HG03097 (cell line): ENCODE results near the gene CAMK2A.
"Not testable (repeated sequence)": the region's sequence is repeated elsewhere in the genome, so short reads cannot be mapped to it uniquely, and the experiment has no call there.

Source experiments
- ATAC-seq: cut with Tn5 transposase; IDR thresholded peaks from one replicate; pipeline ENCODE4 v1.9.1; 2021; ENCODE audit not compliant: unreplicated experiment, low FRiP score

CAMK2A gene

DNA sequence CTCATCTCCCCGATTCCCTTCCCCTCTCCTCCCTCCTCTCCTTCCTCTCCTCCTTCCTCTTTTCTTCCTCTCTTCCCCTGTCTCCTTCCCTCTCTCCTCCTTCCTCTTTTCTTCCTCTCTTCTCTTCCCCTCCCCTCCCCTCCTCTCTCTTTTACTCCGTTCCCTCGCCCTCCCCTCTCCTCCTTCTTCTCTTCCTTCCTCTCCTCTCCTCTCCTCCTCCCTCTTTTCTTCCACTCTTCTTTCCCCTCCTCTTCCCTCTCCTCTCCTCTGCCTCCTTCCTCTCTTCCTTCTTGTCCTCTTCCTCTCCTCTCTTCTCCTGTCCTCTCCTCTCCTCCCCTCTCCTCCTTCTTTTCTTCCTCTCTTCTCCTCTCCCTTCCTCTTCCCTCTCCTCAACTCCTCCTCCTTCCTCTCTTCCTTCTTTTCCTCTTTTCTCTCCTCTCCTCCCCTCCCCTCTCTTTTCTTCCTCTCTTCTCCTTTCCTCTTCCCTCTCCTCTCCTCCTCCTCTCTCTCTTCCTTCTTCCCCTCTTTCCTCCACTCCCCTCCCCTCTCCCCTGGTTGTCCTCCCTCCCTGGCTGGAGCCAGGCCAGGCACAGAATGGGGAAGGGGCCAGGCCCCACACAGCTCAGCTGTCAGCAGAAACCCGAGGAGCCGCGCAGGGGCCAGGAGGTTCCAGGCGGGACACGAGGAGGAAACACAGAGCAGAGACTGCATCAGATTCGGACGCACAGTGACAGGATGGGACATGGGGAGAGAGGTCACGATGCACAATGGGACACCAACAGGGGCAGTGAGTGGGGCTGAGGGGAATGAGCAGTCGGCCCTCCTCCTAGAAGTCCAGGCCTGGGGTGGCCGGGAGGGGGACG is 48.0 kb downstream of the CAMK2A start:
- no peak for ATAC-seq

DNA sequence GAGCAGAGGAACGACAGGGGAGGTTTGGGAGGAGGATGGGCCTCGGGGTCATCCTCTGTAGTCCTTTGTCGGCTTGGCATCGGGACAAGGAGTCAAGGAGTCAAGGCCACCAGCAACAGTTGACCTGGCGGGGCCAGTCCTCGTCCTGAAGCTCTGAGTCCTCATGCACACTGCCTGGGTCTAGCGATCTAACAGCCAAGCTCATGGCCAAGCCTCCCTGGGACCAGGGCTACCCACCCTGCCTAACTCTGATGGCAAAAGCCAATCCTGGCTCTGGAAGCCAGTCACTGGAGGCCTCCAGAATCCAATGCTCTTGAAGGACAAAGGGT is 49.8 kb downstream of the CAMK2A start:
- ATAC-seq: no peak

DNA sequence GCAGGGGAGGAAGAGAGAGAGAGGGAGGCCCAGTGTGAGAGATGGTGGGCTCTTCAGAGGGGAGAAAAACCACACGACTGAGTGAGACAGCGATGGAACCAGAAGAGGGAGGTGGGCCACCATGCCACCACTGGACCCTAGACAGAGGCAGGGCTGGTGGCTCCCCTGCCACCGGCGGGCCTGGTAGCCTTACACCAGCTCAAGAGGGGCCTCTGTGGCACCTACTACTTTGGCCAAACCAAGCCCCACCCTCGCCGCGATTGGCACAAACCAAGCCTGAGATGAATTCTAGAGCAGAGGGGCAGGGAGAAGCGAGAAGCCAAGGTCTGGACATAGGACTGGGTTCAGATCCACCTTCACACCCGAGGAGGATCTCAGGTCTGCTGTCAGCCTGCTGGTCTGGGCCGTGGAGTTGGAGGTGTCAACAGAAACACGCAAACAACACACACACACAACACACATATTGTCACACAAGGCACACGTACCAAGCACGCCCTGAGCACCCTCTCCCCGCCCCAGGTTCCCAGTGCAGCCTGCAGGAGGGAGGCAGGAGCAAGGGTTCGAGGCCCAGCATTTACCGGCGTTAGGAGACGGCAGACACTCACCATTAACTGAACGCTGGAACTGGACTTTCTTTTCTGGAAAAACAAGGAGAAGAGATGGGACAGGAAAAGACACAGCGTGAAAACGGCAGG is 50.3 kb downstream of the CAMK2A start:
- ATAC-seq: no peak

DNA sequence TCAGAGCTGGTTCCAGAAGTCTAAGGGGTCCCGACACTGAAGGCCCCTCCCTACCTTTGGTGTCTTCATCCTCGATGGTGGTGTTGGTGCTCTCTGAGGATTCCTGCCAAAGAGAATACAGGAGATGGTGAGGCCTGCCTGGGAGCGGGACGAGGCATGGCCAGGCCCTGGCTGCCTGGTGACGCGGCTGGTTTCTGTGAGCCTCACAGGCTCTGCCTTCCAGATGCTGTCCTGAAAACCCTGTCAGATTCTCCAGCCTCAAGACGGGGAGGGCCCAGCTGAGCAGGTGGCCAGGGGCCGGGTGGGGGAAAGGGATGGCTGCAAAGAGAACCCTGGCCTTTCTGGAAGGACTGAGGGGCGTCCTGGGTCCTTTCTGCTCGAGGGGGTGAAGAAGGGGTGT is 50.9 kb downstream of the CAMK2A start:
- ATAC-seq: no peak

DNA sequence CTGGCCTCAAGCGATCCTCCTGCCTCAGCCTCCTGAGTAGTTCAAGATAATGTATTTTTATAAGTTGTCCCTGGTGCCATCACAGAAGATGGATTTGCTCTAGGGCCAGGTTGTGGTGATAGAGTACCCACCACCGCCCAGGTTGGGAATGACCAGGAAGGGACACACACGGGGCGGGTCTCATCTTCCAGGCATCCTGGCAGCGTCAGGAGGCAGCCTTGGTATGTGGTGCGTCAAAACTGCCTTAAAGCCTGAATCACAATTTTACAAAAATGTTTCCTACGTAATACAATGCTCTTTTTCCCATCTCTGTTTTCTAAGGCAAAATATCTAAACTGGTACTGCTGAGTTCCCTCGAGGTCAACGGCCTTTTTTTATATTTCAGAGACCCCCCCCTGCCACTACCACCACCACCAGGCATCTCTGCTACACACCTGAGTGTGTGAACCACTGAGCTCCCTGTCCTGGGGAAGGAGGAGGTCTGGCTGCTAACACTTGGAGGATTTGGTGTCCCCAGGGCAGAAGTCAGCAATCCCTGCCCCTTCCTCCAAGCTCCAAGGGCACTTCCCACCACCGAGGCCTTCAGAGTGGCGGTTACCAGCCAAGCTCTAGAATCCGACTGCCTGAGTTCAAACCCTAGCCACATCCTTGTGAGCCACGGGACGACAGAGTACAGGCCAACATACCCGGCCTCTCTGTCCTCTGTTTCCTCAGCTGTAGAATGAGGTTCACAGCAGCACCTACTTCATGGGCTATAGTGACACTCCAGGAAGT is 52.4 kb downstream of the CAMK2A start:
- no peak for ATAC-seq

DNA sequence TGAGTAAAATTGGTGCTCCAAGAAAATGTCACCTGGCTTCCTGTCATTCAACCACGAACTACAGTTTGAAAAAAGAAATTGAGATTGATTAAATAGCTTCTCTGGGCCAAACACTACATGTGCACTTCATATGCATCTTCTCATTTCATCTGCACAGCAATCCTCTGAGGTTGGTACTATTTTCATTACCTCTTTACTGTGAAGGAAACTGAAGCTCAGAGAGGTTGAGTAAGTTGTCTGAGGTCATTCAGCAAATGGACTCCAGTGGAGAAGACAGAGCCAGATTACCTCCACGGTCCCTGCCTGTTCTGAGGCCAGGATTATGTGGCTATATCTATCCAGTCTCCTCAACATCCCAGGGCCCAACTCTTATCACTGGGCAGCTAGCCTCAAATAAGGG is 53.3 kb downstream of the CAMK2A start:
- no peak for ATAC-seq

DNA sequence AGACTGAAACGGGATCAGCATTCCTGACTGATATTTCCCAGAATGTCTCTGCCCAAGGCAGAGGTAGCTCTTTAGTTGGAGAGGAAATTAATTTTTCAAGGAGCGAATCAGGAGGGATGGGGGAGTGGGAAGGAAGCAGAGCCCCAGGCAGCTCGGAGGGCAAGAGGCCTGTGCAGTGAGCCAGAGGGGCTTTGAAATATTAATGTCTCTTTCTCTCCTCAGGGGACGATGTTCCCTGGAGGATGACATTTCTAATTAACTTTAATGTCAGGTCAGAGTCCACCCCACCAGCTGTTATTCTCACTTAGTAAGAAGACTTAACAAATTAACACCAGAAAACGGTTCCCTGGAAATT is 54.1 kb downstream of the CAMK2A start:
- ATAC-seq: no peak

DNA sequence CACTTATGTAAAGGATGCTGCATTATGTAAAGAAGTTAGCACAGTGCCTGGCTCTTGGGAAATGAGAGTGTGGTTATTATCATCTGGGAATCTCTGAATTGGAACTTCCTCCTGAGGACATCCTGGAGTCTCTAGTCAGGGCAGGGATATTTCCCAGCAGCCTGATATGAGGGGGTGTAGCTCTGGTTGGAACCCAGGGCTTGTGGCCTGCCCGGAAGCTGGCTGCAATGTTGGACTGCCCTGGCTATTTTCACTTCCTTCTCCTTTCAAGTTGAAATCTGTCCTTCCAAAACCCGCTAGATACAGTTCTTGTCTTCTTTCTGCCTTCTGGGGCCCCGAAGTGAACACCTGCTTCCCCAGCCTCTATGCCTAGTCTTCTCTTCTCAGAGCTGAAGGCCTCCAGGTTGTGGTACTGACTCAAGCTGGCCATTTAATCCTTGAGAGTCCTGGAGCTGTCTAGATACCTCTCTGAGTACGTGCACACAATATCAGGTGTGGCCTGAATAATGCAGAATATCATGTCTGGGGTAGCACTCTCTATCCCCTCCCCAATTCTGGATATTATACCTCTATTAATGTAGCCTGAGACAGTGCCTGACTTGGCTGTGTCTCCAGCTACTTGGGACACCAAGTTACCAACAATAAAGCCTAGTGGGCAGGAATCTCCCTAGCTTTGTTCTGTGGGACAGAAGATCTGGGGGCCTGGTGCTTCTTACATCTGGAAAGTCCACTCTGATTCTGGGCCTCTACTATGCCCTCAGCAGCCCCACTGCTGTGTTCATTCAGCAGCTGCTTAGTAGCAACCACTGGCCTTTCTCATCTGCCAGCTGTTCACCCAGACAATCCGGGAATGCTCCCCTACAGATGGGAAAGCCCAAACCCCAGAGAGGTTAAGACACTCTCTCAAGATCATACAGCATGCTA is 54.7 kb downstream of the CAMK2A start:
- ATAC-seq: no peak

DNA sequence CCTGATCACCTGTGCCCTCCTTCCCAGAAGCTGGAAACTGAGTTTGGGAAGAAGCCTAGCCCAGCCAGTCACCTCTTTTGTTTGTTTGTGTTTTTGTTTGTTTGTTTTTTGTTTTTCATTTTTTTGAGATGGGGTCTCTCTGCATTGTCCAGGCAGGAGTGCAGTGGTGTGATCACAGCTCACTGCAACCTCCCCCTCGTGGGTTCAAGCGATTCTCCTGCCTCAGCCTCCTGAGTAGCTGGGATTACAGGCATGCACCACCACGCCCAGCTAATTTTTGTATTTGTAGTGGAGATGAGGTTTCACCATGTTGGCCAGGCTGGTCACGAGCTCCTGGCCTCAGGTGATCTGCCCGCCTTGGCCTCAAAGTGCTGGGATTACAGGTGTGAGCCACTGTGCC is 55.9 kb downstream of the CAMK2A start:
- ATAC-seq: not testable (repeated sequence)

DNA sequence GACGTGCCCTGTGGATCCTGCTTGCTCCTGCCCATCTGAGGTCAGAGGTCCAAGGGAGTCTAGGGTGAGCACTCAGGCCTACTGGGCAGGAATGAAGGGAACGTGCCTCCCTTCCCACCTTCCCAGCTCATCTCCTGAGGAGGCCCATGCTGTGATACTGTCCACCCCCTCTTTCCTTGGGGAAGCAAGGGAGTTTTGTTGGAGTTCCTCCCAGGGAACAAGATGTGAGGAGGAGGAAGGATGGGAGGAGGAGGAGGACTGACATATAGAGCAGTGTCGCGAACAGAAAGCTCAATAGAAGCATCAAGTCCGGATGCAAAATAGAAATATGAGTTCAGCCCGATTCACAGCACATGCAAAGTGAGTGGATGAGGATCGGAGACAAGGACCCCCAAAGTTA is 58.7 kb downstream of the CAMK2A start:
- no peak for ATAC-seq

DNA sequence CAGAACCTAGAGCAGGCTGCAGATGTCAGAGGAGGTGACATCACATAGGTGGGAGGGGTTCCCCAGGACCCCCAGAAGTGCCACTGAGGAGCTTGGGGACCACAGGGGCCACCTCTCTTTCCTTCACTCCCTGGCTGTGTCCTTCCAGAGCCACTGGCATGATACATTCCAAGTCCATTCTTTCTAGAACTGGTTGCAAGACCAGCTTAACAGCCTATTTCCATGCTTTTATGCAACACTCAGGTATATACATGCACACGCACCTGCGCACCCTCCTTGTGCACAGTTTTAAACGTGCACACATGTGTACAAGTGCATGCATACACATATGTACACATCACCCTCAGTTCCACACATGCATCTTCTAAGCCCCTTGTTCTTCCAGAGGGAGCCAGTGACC is 60.0 kb downstream of the CAMK2A start:
- ATAC-seq: no peak

DNA sequence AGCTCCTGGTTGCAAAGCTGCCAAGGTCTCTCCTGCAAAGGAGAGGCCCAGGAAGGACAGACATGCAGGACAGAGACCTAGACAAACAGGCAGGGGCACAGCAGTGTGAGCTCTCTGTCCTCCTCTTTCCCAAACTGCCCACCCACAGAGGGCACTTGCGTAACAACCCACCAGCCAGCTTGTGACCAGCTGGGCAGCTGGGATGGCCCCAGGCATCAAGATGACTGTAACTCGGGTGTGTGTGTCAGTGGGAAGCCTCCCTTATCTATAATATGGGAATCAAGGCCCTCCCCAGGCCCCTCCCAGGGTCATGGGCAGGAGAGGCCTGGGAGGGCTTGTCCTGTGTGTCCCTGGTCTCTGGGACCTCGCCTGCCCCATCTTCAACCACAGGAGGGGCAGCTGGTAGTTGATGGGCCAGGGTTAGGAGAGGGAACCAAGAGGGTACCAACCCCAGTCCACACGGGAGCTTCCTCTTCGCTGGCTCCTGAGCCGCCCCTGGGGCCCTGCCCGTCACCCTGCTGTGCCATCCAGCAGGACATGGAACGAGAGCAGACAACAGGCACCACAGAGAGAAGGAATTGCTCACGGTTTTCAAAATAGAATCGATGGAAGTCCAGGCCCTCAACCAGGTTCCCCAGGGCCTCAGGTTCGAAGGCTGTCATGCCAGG is 61.8 kb downstream of the CAMK2A start:
- no peak for ATAC-seq

DNA sequence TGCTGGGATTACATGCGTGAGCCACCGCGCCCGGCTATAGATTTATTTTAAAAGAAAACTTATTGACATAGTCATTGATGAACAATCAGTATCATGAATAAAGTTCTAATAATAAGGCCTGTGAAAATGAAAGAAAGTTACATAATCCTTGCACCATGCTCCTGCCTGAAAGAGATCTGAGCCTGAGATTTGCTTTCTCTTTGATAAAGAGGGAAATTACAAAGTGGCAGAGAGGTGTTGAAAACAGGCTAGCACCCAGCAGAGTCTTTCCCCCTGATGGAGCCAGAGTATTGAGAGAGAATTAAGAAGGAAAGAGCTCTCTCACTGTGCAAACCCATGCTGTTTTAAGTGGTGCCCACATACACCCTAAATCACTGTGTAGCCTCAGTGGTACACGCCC is 62.5 kb downstream of the CAMK2A start:
- no peak for ATAC-seq

DNA sequence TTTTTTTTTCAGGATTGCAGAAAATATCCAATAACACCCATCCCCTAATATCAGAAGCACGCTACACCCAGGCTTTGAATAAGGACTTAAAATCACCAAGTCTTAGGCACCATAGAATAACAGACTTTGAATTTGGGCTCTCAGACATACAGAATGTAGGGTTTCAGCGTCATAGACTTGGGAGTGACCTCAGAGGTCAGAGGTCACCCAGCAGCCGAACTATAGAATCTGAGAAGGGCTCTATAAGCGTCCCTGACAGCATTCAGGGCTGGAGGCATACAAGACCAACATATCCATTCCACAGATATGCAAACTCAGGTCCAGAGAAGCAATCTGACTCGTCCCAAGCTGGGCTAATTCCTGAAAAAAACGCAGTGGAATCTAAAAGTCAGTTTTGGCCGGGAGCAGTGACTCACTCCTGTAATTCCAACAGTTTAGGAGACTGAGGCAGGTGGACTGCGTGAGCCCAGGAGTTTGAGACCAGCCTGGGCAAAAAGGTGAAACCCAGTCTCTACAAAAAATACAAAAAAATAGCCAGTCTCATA is 65.0 kb downstream of the CAMK2A start:
- ATAC-seq: no peak

DNA sequence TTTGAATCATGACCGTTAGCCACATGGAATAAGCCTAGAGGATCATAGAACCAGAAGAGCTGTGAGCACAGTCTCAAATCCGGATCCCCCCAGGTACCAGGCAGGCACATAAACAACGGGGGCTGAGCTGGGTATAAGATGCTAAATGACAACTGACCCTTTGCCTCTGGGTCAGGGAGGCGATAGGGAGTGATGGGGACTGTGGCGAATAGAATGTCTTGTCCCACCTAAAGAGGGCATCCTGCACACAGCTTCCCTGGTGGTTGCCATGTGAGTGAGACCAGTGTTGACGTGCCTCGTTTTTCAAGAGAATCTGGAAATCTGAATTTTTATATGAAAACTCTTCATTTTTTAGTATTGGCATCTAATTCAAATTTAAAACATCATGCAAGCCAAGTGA is 66.1 kb downstream of the CAMK2A start:
- ATAC-seq: no peak

DNA sequence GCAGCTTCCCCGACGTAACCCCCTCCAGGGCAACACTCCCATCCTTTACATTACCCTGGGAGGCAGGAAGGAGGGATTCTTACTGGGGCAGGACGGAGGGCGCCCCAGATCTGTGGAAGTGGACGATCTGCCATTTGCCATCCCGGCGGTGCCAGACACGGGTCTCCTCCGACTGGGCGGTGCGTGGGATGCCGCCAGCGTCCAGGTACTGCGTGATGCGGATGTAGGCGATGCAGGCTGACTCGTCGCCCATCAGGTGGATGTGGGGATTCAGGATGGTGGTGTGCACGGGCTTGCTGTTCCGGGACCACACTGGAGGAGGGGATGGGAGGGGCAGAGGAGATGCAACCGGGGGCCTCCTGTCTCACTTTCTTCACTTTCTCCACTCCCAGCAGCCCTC is 66.7 kb downstream of the CAMK2A start:
- ATAC-seq: no peak

DNA sequence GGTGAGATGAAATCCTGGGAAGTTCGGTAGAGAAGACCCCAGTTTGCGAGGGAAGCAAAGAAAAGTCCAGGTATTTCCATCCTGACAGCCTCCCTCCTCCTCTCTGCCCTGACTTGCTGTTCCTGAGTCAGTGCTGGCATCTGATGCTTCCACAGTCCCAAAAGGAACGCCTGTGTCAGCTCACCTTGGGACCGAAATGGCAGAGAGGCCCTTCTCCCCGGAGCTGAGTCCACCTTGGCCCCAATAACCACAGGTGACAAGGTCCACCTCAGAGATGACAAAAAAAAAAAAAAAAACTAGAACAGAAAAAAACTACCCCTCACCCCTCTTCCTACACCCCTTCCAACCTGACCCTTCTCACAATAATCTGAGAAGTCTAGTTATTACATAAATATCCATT is 68.1 kb downstream of the CAMK2A start:
- ATAC-seq: no peak

DNA sequence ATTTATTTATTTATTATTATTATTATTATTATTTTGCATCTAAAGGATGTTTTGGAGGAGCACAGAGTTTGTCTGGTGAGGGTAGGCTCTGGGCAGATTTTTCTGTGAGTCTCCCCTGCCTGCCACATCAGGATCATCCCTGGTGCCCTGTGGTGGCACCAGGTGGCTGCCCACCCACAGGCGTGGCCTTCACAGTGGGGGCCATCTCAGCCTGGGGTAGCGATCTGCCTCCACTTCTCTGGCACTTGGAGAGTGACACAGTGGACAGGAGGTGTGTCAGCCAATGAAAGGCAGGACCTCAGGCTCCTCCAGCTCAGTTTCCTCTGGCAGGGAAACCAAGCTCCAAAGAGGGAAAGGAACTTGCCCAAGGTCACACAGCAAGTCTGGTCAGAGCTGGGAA is 69.7 kb downstream of the CAMK2A start:
- ATAC-seq: no peak

DNA sequence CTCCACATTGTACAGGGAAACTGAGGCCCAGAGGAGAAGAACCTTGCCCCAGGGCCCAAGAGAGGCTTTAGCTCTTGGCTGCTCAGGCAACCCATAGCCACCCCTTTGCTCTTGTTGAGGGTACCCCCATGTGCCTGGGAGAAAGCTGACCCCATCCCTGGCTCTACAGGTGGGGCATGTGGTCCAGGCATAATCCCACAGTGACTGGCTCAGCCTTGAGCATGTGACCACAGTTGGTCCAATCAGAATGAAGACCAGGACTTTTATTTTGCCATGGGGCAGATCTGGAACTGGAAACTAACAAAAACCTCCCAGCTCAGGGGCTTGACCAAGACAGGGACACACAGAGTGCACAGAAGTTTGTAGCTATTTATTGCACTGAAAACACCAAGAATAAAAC is 70.4 kb downstream of the CAMK2A start:
- no peak for ATAC-seq

DNA sequence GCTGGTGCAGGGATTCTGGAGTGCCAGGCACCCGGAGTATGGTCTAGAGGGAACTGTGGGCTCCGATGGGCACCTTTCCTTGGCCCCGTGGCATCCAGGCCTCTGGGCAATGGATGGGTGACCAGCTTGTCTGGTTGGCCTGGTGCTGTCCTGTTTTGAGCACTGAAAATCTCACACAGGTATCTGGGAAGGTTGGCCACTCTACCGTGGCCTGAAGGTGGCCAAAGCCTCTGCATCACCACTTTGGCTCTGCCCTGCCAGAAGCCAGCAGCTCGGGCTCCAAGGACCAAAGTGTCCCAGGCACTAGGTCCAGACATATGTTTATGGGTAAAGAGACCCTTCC is 70.9 kb downstream of the CAMK2A start:
- ATAC-seq: no peak
